ENCODE results near the gene PPM1H. TPM values are rescaled to one million over a fixed set of nuclear protein-coding genes. Genes with fewer than 3 reads are reported as not detected.
A peak's percentile ranks its signal among the peaks of the same experiment; 100 is the strongest.

PPM1H gene
- total RNA-seq, 1 donor from 2014 or later: 73.4 TPM

DNA sequence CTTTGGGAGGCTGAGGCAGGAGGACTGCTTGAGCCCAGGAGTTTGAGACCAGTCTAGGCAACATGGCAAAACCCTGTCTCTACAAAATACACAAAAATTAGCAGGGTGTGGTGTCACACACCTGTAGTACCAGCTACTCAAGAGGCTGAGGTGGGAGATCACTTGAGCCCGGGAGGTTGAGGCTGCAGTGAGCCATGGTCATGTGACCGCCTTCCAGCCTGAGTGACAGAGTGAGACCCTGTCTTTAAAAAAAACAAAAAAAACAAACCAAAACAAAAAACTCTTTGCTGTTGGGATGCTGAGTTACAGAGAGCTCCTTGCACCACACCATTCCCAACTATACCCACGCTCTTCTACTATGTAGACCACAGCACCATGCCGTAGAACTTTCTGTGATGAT, 221.2 kb downstream of the PPM1H start:
- no peak for DNase-seq (ENCODE audit: low spot score)

GRCh38 chr12:62712681-62713573, 222.0 kb downstream of the PPM1H start:
- no peak for DNase-seq (ENCODE audit: low spot score)

GRCh38 chr12:62711631-62712241, 223.2 kb downstream of the PPM1H start:
- no peak for DNase-seq (ENCODE audit: low spot score)

DNA sequence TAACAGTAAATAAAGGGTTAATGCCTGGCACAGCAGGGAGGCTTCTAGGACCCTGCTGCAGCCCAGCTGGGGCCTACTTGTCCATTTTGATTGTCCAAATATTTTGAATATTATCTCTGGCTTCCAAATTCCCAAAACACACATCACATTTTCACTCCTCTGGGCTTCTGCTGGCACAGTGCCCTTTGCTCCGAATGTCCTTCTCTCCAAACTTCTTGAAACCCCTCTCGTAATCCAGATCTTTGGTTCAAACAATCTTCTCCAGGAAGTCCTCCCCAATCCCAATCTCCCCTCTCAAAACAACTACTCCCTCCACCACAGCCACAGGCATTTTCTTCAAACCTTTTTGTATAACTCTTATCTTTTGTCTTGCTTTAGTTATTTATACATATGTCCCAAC, 225.6 kb downstream of the PPM1H start:
- DNase-seq (ENCODE audit: low spot score): no peak

DNA sequence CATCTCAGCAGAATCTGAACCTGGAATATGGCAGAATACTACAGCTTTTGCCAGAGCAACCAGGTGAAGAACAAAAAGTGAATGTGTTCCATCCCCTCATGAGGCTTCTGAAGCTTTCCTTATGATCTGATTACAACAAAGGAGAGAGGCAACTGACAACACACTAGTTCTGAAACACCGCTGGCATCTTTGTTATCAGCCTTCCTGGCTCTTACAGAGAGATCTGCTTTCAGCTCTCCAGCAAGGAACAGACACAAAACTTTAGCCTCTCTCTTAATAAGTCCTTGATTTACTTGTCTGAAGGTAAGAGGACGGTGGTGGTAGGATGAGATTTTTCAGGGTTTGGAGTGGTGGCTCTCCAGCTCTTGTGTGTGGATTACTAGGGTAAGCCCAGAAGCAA, 227.0 kb downstream of the PPM1H start:
- DNase-seq (ENCODE audit: low spot score): no peak

DNA sequence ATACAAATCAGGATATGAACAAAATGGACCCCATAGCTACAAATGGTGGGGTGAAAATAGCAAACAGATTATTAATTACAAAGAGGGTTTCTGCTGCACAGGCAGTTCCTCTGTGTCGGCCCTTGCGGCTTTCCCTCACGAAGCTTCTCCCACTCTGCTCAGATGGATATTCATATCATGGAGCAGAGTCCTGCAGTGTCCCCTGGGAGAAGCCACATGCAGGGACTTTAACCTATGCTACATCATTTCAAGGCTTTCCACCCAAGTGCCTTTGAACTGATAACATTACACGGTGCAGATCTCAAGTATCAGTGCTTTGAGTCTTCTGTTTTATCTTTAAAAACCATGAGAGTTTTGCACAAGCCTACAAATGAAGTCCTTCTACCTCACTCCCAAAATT, 229.1 kb downstream of the PPM1H start:
- no peak for DNase-seq (ENCODE audit: low spot score)

DNA sequence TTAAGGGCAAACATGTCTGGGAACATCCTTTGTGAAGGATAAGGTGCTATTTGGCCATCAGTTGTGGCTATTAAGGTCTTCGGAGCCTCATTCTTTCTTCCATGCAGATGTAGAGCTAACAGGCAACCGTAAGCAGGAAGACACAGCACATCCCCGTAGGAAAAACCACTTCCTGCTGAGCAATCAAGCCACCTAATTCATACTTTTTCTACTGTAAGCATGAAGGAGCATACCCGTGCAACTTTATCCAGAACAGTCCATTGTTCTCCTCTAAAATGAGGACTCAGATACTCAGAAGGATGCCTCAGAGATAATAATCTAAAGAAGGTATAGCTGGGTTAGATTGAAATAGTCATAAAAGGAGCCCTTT, 232.0 kb downstream of the PPM1H start:
- no peak for DNase-seq (ENCODE audit: low spot score)

GRCh38 chr12:62701492-62701891, 233.5 kb downstream of the PPM1H start:
- no peak for DNase-seq (ENCODE audit: low spot score)

DNA sequence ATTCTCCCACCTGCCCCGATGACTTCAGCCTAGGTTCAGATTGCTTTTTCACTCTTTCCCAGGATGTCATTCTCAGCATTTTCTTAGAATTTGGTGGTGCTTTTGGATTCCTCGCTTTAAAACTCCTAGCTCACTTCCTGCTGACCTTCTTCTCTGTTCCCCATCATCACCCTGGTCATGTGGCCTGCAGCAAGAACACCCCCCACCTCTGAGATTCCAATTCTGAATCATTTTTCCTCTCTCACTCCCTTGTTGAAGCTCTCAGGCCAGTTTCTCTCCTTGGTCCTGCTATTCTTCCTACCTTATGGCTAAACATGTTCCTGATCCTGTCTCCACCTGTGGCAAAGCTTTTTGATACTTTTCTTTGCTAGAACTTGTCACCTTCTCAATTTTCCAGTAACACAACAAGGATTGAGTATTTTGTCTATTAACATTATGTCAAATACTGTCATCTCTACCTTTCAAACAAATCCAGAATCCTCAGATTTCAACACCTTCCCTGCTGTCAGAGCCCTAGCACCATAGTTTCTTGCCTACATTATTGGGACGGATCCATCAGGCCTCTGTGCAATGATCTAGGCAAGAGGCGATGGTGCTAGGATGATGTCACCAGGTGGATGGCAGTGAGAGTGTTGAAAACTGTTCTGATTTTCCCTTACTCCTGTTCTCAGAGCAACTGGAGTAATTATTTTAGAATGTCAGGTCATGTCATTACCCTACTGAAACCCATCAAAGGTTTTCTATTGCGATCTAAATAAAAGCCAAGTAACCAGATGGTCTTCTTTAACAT, 234.7 kb downstream of the PPM1H start:
- no peak for DNase-seq (ENCODE audit: low spot score)

DNA sequence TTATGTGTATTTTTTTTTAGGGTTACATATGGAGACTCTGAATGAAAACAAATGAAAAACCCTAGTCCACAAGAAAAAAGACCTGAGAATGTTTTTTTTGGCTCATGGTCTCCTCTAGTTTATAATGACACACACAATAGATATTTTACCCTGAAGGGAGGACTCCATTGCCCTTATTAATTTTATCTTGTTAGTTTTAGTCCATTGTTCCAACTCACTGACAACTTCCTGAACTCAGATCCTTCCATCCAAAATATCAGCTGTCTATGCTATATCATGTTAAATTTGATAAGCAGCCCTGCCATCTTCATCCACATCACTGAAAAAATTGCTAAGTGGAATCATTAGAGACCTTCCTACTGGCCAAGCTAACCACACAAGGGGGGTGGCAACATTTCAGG, 236.2 kb downstream of the PPM1H start:
- DNase-seq (ENCODE audit: low spot score): no peak

- DNase-seq (ENCODE audit: low spot score): no peak
Observed at GRCh38 chr12:62697893-62698292, 237.1 kb downstream of the PPM1H start.

DNA sequence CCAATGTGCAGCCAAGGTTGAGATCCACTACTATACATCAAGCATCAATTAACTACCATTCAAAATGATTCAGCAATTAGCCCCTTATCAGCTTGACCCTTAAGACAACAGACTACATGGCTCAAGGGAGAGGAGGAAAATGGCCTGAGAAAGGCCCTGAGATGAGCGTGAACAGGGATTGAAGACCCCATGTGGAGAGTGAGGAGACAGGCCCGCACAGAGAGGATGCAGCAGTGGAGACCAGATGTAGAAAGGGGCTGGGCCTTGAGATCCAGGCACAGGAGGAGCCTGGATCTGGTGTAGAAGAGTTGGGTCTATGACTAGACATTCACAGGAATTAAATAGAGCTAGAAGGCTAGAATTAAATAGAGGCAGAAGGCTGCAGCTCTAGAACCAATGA, 239.3 kb downstream of the PPM1H start:
- DNase-seq (ENCODE audit: low spot score): no peak

DNA sequence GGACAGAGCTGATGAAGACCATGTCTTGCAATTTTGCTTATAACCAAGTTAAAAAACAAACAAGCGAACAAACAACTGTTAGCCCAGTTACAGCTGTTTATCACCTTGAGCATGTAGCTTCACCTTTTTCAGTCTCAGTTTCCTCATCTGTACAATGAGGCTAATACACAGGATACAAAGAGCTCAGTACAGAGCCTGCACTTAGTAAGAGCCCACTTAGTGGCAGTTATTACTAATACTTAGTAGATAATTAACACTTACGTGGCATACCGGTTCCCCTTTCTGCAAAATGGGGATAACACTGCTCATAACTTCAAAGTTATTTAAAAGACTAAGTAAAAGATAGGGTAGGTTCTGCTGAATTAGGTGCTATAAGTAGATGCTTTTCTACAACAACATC, 240.3 kb downstream of the PPM1H start:
- DNase-seq (ENCODE audit: low spot score): no peak

DNA sequence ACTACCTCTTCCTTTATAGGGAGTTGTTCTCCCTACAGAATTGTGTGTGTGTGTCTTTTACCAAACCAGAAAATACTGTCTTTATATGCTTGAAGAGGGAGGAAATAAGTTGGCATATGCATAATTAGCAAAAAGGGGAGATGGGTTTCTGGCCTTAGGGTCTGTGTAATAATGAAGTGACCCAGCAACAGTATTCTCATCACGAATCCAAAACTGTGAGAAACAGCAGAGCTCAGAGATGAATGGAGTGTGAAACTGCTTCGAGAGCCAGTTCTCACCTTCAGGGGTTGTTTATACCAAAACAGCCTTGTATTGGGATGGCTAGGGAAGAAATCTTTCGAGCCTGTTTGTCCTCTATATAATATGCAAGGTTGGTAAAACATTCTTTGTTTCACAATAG, 240.8 kb downstream of the PPM1H start:
- DNase-seq (ENCODE audit: low spot score): no peak

GRCh38 chr12:62693376-62694050, 241.4 kb downstream of the PPM1H start:
- no peak for DNase-seq (ENCODE audit: low spot score)

DNA sequence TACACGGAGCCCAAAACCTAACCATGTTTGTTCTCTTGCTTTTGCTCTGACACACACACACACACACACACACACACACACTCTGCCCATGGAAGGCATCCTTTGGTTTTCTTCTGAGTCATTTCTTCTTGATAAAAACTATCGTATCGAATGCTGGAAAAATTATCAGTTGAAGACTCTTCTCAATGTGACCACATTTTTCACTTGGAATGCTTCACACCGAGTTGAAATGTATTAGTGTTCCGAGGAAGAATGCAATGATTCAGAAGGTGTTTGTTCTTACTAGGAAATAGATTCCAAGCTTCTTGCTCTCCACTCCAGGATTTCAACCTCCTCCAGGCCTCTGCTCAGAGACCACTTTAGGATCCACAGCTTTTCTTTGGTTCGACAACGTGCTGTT, 242.1 kb downstream of the PPM1H start:
- no peak for DNase-seq (ENCODE audit: low spot score)

GRCh38 chr12:62691309-62691708, 243.6 kb downstream of the PPM1H start:
- no peak for DNase-seq (ENCODE audit: low spot score)

DNA sequence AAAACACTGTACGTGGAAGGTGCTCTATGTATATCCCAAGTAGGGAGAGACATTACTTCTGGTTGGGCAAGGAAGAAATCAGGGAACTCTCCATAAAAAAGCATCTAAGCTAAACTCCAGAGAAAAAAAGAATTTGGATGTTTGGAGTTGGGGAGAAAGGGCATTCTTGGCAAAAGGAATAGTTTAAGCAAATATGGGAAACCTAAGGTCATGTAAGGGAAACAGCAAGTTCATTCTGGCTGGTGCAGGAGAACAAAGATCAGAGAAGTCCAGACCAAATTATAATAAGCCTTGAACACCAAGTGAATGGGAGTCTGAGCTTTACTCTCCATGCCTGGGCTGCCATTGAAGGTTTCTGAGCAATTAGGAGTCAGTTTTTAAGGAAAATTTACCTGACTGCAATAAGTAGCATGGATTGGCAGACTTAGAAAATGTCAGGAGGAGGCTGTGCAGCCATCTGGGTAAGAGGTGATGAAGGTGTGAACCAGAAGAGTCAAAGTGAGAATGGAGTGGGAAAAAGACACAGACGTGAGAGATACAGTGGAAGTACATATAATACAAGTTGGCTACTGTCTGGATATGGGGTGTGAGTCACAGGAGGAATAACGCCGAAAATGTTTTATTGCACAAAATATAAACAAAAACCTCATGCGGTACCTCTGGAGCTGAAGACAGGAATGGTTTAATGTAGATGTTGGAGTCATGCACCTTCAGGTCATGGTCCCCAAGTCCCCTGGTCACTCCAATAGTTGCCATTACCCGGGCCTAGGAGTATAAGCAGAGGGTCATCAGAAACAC, 245.7 kb downstream of the PPM1H start:
- DNase-seq (ENCODE audit: low spot score): no peak

DNA sequence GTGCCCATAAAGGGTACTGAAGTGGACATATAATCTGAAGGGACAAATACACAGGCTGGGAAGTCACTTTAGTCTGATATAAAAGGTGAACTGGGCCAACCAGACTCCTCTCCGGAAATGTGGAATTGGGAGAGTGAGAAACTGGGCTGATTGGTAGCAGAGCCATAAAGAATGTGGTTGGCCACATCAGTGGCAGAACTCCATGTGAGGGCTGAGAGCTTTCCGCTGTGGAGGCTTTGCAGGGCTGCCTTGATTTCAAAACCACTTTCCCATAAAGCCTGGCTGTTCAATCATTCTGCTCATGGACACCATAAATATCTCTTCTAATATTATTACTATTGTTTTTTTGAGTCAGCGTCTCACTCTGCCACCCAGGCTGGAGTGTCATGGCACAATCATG, 248.0 kb downstream of the PPM1H start:
- DNase-seq (ENCODE audit: low spot score): peak; percentile 20

DNA sequence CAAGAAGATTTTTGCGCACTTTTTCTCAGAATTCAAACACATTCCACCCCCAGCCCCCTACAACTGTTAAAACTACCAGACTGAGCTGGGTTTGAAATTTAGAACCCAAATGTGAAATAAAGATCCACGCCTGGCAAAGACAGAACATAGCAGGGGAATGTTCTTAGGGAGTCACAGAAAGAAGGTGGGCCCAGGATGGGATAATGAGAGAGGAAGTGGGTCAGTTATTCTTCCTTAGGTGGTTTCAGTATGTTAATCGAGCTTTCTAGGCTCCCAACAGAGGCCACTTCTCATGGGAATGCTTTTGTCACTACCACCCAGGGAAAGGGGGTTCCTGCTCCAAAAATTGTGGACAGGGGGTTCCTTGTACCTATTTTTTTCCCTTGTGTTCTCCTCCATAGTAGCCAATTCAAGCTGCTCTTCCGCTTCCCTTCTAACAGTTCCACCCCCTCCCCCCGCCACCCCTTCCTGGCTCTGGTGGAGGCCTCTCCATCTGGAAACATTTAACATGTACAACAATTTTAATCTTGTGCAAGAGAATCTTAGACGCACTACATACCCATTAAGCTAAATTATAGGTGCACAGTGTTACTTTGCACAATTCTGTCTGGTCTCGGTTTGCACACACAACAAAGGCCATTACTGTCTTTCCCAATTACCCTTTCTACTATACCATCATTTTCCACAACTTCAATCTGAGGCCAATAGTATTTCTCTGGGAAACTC, 250.2 kb downstream of the PPM1H start:
- peak; percentile 36 for DNase-seq (ENCODE audit: low spot score)

Data from mucosa of gallbladder (tissue), 1 donor.